ENCODE results near the gene NDUFA3.
"Not testable (repeated sequence)": the region's sequence is repeated elsewhere in the genome, so short reads cannot be mapped to it uniquely, and the experiment has no call there.

DNA sequence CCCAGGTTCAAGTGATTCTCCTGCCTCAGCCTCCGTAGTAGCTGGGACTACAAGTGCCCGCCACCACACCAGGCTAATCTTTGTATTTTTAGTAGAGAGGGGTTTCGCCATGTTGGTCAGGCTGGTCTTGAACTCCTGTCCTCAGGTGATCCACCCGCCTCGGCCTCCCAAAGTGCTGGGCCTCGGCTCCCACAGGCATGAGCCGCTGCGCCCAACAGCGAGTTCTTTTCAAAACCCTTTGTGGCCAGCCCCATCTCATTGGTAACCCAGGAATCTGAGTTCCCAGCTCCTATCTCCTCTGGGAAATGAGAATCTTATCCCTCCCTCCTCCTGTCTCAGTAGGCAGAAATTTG, 2.8 kb upstream of the NDUFA3 start:
- TF ChIP-seq, protein P1, sequence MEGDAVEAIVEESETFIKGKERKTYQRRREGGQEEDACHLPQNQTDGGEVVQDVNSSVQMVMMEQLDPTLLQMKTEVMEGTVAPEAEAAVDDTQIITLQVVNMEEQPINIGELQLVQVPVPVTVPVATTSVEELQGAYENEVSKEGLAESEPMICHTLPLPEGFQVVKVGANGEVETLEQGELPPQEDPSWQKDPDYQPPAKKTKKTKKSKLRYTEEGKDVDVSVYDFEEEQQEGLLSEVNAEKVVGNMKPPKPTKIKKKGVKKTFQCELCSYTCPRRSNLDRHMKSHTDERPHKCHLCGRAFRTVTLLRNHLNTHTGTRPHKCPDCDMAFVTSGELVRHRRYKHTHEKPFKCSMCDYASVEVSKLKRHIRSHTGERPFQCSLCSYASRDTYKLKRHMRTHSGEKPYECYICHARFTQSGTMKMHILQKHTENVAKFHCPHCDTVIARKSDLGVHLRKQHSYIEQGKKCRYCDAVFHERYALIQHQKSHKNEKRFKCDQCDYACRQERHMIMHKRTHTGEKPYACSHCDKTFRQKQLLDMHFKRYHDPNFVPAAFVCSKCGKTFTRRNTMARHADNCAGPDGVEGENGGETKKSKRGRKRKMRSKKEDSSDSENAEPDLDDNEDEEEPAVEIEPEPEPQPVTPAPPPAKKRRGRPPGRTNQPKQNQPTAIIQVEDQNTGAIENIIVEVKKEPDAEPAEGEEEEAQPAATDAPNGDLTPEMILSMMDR (conservative IDR thresholded peaks at IDR 0.05; ENCODE audit: low read depth, low read length), result not testable (repeated sequence)
- TF ChIP-seq EZH2 (IDR thresholded peaks at IDR 0.05; ENCODE audit: borderline replicate concordance, low read depth, low read length, poor library complexity, severe bottlenecking), result not testable (repeated sequence)
